GM12864 (cell line): ENCODE measurements around the gene CASZ1.

ENCODE experiments used
- DNase-seq: peaks from one replicate; pipeline ENCODE4 v3.0.0-alpha.2; 2011; ENCODE audit warnings: low read depth
- H3K4me3 ChIP-seq: 2 replicates; pipeline ENCODE4 v1.5.1; 2011; ENCODE audit warnings: mild to moderate bottlenecking, low read depth, low read length, control low read depth
- CTCF ChIP-seq: IDR thresholded peaks from 2 replicates; pipeline ENCODE4 v1.5.1; 2011; ENCODE audit warnings: low read depth, mild to moderate bottlenecking, moderate library complexity, low read length, control low read depth, inconsistent platforms; ENCODE audit errors: missing control alignments

CASZ1 gene

GRCh38 chr1:10823000-10823401, 26.6 kb upstream of the CASZ1 start:
- H3K4me3 ChIP-seq: no peak overlapping the region
- TF ChIP-seq CTCF: no peak
- no peak for DNase-seq

DNA sequence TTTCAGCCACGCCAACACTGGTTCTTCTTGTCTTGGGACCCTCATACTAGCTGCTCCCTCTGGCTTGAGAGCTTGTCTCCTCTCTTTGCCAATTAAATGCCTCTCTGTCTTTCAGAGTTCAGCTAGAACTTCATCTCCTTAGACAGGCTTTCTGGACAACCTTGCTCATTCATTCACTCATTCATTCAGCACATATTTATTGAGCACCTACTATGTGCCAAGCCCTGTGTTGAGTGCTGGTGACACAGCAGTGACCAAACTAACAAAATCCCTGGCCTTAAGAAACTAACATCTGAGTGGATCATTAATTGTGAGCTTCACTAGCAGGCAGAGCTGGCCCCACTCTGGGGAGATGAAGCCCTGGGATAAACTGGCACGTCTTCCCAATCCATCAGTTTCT, 24.9 kb upstream of the CASZ1 start:
- no peak for DNase-seq
- TF ChIP-seq CTCF: no peak
- no peak overlapping the region for H3K4me3 ChIP-seq

- no peak overlapping the region for H3K4me3 ChIP-seq
- no peak for TF ChIP-seq CTCF
- no peak for DNase-seq
Measured at GRCh38 chr1:10820422-10820821, 24.0 kb upstream of the CASZ1 start.

DNA sequence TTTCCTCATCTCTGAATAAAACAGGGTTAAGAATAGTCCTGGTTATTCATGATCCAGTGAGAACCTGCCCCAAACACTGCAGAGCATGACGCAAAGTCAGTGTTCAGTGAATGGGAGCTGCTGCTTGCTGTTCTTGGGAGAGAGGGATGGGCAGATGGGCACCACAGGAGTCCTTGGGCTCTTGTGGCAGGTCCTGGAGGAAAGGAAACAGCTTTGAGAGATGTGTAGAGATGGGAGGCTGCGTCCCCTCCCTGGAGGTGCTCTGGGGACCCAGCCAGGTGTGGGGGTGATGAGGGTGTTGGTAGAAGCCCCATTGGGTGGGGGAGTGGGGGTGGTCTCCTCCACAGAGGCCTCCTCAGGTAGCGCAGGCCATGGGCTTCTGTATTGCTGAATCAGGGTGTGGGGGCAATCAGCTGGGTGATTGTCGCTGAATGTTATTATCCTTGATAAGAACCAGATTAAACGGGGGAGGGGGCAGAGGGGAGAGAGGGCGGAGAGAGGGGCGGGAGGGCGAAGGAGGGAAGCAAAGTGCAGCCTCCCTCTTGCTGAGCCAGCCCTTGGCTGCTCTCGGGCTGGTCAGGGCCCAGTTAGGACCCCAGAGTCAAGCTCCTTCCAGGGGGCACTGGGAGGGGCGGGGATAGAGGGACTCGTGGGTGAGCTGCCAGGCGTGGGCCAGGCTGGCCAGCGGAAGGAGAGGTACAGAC, 22.9 kb upstream of the CASZ1 start:
- no peak overlapping the region for H3K4me3 ChIP-seq
- DNase-seq: no peak
- TF ChIP-seq CTCF: no peak

DNA sequence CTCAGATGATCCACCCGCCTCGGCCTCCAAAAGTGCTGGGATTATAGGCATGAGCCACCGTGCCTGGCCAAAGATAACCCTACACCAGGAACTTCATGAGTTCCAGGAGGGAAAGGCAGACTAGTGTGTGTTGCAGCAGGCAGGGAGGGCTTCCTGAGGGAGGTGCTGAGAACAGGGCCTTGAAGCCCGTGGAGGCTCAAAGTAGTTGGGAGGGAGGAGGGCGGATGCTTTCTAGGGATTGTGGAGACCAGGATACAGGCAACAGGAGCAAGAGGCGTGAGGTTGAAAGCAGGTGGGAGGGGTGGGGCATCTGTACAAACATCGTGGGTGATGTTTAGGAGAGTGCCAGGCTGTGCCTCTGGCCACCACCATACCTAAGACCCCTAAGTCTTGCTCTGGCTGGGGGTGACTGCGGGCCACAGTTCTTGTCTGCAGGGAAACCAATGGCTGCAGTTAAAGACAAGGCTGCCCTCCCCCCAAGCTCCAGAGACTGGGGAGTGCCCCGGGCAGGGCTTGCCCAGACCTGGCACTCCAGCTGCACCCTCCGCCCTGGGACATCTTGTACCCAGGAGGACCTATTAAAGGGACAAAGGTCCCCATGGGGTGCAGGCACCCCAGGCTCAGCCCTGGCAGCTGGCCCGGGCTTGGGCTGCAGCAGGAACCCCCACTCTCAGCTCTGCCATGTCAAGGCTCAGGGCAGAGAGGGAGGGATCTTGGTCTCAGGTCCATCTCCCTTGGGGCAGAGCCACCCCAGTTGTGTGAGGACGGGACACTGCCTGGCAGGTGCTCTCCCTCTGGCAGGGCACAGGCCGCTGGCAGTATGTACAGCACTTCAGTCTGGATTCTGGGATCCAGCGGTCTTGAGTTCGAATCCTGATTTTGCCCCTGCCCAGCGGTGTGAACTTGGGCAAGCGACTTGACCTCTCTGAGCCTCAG, 22.1 kb upstream of the CASZ1 start:
- H3K4me3 ChIP-seq: no peak overlapping the region
- no peak for TF ChIP-seq CTCF
- DNase-seq: no peak

- TF ChIP-seq CTCF: no peak
- no peak for DNase-seq
- H3K4me3 ChIP-seq: no peak overlapping the region
Measured at GRCh38 chr1:10816743-10817369, 20.4 kb upstream of the CASZ1 start.
